Measurements from ENCODE around the gene NEK2.

DNA sequence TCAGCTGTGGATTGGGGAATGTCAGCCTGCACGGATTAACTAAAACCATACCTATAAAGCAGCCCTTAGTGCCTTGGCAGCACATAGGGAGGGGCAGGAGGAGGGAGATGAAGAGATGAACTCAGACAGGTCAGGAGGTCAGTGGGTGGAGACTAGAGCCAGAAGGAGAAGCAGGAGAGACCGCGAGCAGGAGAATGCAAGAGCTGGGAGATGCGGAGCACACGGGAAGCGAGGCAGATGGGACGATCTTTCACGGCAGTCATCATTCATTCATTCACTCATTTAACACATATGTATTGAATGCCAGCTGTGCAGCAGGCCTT, 41.9 kb downstream of the NEK2 start:
- TF ChIP-seq CTCF (conservative IDR thresholded peaks at IDR 0.05; ENCODE audit: low read depth, low read length), result no peak
- TF ChIP-seq EZH2 (IDR thresholded peaks at IDR 0.05; ENCODE audit: borderline replicate concordance, low read depth, low read length, poor library complexity, severe bottlenecking), result no peak
